Psoas muscle (tissue), 8 donors: ENCODE data around the gene TSPAN5. TPM values are rescaled to one million over a fixed set of nuclear protein-coding genes. Genes with fewer than 3 reads are reported as not detected.

ENCODE experiments used
- ATAC-seq, 4 donors: fragments of 200-7000 bp; cut with Tn5 transposase; one replicate each; pipeline ENCODE4 v1.9.1; 2020; ENCODE audit warnings: moderate library complexity in 3 of 4, mild to moderate bottlenecking in 2 of 4
- DNase-seq, 2 donors: peaks; one replicate each; pipeline ENCODE4 v3.0.0-alpha.2; 2020
- H3K27ac ChIP-seq: fragments of 200-600 bp; one replicate; pipeline ENCODE4 v1.8.0; 2022
- H3K27me3 ChIP-seq, 3 donors: fragments of 200-600 bp in 1 of 3; one replicate each; pipeline versions ENCODE4 v1.6.1 to v1.8.0; 2013 to 2022; ENCODE audit warnings: low read length in 2 of 3, mild to moderate bottlenecking in 2 of 3, moderate library complexity in 1 of 3; ENCODE audit not compliant: insufficient read depth in 3 of 3
- H3K36me3 ChIP-seq, 2 donors: fragments of 200-600 bp in 1 of 2; one replicate each; pipeline versions ENCODE4 v1.6.1 to v1.8.0; 2013 to 2022; ENCODE audit warnings: low read depth in 1 of 2, mild to moderate bottlenecking in 1 of 2, moderate library complexity in 1 of 2; ENCODE audit not compliant: insufficient read depth in 1 of 2
- H3K4me1 ChIP-seq: fragments of 200-600 bp; one replicate; pipeline ENCODE4 v1.8.0; 2022
- H3K4me3 ChIP-seq: fragments of 200-600 bp; one replicate; pipeline ENCODE4 v1.8.0; 2022; ENCODE audit warnings: mild to moderate bottlenecking
- H3K9me3 ChIP-seq: fragments of 200-600 bp; one replicate; pipeline ENCODE4 v1.8.0; 2022
- WGBS, 3 donors: extraction: QIAGEN DNeasy Blood & Tissue Kit; methylation state at CpG; one replicate each; pipeline versions ENCODE4 v1.1.6 to v1.1.7; 2013; 5-methylcytosine and 5-hydroxymethylcytosine counted together
- intact Hi-C, 2 donors: fragments of 100-400 bp; cut with DNase I; formaldehyde crosslinking; loops; one replicate each; pipeline versions ENCODE4 v1.11.0 to v1.14.2; 2022
- polyA plus RNA-seq, 3 donors: library from polyadenylated mRNA; stranded (reverse); fragments of 200-250 nt; gene quantifications; one replicate each; pipeline ENCODE4 v1.2.3, GENCODE V29; 2013
- total RNA-seq, 4 donors: library from RNA; stranded (reverse); fragmentation: NEBNext Ultra II Directional in 2 of 4; extraction: Animal tissue kit (Norgen Biotek cat#: 25700) in 2 of 4; gene quantifications; one replicate each; pipeline versions ENCODE4 v1.2.1 to v1.2.4, GENCODE V29; 2021 to 2023
- TF ChIP-seq, protein P1 (sequence below): fragments of 200-600 bp; IDR thresholded peaks from one replicate; pipeline ENCODE4 v1.8.0; 2022; ENCODE audit warnings: antibody characterized with exemption
- donor health status: healthy with polysubstance abuse.
- donor health status: DM: no; HTN: no; CAD: no; lungs with moderate emphysema.
- donor health status: Bipolar disorder and iron deficiency.
- donor health status: healthy.
- donor health status: DM: yes; HTN: yes; CAD: no.
- donor health status: DM: no; HTN: no; CAD: no.
- donor health status: DM: no; HTN: no; CAD: no.
- donor health status: DM: yes; HTN: yes; CAD: no.

Gene TSPAN5
- total and polyA plus RNA-seq, 7 donors: 0.63 to 7.3 (median 3.8) TPM

DNA sequence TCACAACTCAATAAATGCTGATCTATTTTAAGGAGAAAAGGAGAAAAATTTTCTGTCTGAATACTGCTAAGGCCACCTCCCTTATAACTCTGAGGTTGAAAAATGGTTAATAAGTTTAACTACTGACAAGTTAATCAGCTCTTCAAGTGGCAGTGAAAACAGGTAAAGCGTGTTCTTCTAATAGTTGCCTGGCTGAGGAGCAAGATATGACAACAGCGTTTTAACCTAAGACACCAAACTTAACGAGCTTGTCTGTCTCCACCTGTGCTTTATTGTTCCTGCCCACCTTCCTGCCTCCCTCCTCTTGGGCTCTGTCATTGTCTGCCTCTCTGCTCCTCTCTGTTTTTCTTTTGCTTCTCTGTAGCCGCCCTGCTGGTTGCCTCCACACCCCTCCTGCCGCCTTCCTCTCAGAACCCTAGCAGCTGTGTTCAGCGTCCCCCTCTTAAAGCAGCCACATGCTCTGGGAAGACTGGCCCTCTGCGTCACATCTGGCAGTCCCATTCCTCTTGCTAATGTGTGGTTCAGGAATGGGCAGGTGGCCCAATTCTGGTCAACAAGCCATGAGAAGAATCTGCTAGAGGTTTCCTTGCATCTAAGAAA is 4.3 kb upstream of the TSPAN5 start:
- H3K9me3 ChIP-seq: no peaks in the 10 kb centered on the region
- H3K4me1 ChIP-seq: peaks cover 13% of the 10 kb centered on the region
- no peaks in the 10 kb centered on the region for H3K36me3 ChIP-seq
- DNase-seq (no peak), ATAC-seq (no peak)
- intact Hi-C loops: no loop called here
- H3K27me3 ChIP-seq: peaks cover 0 to 4% (median 0%) of the 10 kb centered on the region in 3 donors
- no peak overlapping the region for H3K27ac ChIP-seq
- 50 to 72% (median 53%) methylated on average over 7 of the region's 7 CpGs for WGBS, 3 donors
- TF ChIP-seq, protein P1, sequence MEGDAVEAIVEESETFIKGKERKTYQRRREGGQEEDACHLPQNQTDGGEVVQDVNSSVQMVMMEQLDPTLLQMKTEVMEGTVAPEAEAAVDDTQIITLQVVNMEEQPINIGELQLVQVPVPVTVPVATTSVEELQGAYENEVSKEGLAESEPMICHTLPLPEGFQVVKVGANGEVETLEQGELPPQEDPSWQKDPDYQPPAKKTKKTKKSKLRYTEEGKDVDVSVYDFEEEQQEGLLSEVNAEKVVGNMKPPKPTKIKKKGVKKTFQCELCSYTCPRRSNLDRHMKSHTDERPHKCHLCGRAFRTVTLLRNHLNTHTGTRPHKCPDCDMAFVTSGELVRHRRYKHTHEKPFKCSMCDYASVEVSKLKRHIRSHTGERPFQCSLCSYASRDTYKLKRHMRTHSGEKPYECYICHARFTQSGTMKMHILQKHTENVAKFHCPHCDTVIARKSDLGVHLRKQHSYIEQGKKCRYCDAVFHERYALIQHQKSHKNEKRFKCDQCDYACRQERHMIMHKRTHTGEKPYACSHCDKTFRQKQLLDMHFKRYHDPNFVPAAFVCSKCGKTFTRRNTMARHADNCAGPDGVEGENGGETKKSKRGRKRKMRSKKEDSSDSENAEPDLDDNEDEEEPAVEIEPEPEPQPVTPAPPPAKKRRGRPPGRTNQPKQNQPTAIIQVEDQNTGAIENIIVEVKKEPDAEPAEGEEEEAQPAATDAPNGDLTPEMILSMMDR: no peak
- H3K4me3 ChIP-seq: no peak overlapping the region

DNA sequence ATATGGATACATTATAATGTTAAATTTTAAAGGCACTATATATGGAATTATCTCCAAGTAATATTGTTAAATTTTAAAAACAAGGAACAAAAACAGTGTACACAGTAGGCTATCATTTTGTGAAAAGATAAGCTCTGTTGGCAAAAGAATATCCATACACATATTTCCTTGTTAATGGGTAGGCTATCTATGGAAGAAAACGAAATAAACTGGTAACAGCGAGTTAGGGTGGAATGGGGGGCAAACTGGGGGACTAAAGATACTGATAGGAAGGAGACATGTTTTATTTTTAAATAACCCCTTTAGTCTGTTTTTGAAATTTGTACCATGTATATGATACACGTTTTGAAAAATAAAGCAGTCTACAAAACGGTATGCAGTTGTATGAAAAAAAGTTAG is 3.6 kb upstream of the TSPAN5 start:
- intact Hi-C loops: no loop called here
- 84 to 91% (median 90%) methylated on average over 4 of the region's 4 CpGs for WGBS, 3 donors
- Histone ChIP-seq H3K27me3 (peaks cover 0 to 5% (median 2%) of the 10 kb centered on the region in 3 donors), H3K4me1 (peaks cover 17% of the 10 kb centered on the region), H3K27ac (no peak overlapping the region), H3K4me3 (no peak overlapping the region), H3K36me3 (no peaks in the 10 kb centered on the region), H3K9me3 (no peaks in the 10 kb centered on the region)
- TF ChIP-seq, protein P1: no peak
- DNase-seq (no peak), ATAC-seq (no peak)

DNA sequence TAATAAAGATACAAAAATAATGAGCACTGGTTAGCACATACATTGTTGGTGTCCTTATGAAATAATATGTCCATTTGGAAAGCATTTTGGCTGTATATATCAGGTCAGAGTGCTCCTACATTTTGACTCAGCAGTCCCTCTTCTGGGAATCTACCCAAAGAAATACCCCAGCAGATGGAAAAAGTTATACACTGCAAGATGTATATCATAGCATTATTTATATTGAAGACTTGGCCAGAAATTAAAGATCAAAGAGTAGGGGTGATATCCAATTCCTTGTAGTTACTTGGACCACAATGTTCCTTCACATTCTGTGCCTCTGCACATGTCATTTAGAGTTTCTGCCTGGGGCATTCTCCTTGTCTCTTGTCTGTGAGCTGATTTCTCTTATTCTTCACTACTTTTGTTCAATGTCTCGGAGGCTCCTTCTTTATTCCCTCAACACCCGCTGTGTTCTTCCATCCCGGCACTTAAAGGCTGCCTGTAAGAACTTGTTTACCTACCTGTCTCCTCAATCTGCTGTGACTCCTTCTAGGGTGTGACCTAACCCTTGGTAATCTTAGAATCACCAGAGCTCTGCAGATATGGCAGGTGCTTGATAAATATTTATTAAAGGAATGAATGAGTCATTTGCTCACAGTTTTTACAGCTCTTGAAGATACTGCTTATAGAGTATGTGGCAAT is 3.1 kb upstream of the TSPAN5 start:
- intact Hi-C loops: no loop called here
- Histone ChIP-seq H3K27me3 (peaks cover 0 to 5% (median 2%) of the 10 kb centered on the region in 3 donors), H3K9me3 (no peaks in the 10 kb centered on the region), H3K27ac (no peak overlapping the region), H3K36me3 (no peaks in the 10 kb centered on the region), H3K4me3 (no peak overlapping the region), H3K4me1 (peaks cover 18% of the 10 kb centered on the region)
- WGBS, 3 donors: 90 to 92% (median 90%) methylated on average over 3 of the region's 3 CpGs
- no peak for ATAC-seq
- TF ChIP-seq, protein P1: no peak
- DNase-seq: no peak

DNA sequence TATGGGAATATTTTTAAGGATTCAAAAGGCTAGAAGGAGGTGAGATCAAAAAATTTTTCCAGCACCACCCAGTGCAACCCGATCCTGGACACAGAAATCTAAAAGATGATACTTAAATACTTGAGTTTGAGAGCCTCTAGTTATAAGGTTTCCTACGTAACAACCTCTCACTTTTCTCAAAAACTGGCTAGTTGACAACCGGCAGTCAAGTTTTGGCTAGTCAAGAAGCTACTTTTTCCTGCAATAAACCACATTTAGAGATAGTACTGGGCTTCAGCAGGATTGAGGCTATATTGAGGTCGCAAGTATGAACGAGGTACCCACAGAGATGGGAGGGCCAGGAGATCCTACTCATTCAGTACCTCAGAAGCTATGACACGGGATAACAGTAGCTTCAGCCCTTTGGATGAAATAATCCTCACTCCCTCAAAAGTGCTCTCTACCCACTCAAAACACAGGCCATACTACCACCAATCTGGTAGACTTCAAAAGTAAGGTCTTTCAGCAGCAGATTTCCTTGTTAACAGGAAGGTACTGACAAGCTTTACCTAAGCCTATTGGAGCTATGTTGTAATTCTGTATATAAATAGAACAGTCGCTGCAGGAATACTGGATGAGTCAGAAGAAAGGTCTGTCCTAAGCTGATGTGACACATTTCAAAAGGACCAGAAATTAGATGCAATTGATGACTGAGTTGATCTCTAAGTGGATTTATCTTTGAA is 1.5 kb upstream of the TSPAN5 start:
- Histone ChIP-seq H3K36me3 (no peaks in the 10 kb centered on the region), H3K9me3 (no peaks in the 10 kb centered on the region), H3K4me1 (peaks cover 18% of the 10 kb centered on the region), H3K27ac (peak overlapping the region; percentile 72), H3K4me3 (peak overlapping the region; percentile 73), H3K27me3 (peaks cover 0 to 18% (median 3%) of the 10 kb centered on the region in 3 donors)
- TF ChIP-seq, protein P1: no peak
- DNase-seq (no peak), ATAC-seq (peak; percentile 80 to 92 (median 86))
- 57 to 68% (median 58%) methylated on average over 7 of the region's 7 CpGs for WGBS, 3 donors
- intact Hi-C loops: loop anchor here in 1 of 2 donors (10.0 kb wide), 1 partner anchor 665 kb away; the partner anchor contains the start of gene ADH1B
